Liver (tissue), 3 donors: ENCODE results near the gene TP53I13.

Source experiments
- CTCF ChIP-seq: fragments of 150-350 bp; IDR thresholded peaks from 2 replicates; pipeline ENCODE4 v1.5.1; 2017; ENCODE audit warnings: improper control_type of control experiment, low read depth, low read length; ENCODE audit not compliant: missing input control
- EGR1 ChIP-seq, 2 donors: IDR thresholded peaks; 2 replicates each; pipeline ENCODE4 v1.6.1; 2016 to 2018; ENCODE audit warnings: antibody characterized with exemption in 2 of 2, low read depth in 2 of 2
- FOXA1 ChIP-seq: IDR thresholded peaks from 2 replicates; pipeline ENCODE4 v1.6.1; 2016; ENCODE audit warnings: antibody characterized with exemption
- FOXA2 ChIP-seq: IDR thresholded peaks from 2 replicates; pipeline ENCODE4 v1.6.1; 2016; ENCODE audit warnings: antibody characterized with exemption
- GABPA ChIP-seq, 2 donors: IDR thresholded peaks in 1 of 2; conservative IDR thresholded peaks in 1 of 2; 2 replicates each; pipeline ENCODE4 v1.6.1; 2016; ENCODE audit warnings: antibody characterized with exemption in 2 of 2, mild to moderate bottlenecking in 1 of 2, moderate library complexity in 1 of 2
- JUND ChIP-seq, 2 donors: IDR thresholded peaks; 2 replicates each; pipeline ENCODE4 v1.6.1; 2016; ENCODE audit warnings: antibody characterized with exemption in 2 of 2
- MAX ChIP-seq: IDR thresholded peaks from 2 replicates; pipeline ENCODE4 v1.6.1; 2016; ENCODE audit warnings: antibody characterized with exemption
- NR2F2 ChIP-seq: IDR thresholded peaks from 2 replicates; pipeline ENCODE4 v1.6.1; 2016; ENCODE audit warnings: antibody characterized with exemption
- REST ChIP-seq: IDR thresholded peaks from 2 replicates; pipeline ENCODE4 v1.6.1; 2016; ENCODE audit warnings: antibody characterized with exemption, mild to moderate bottlenecking
- RXRA ChIP-seq, 2 donors: IDR thresholded peaks; 2 replicates each; pipeline ENCODE4 v1.6.1; 2017 to 2018; ENCODE audit warnings: antibody characterized with exemption in 2 of 2, mild to moderate bottlenecking in 1 of 2
- TAF1 ChIP-seq: conservative IDR thresholded peaks from 2 replicates; pipeline ENCODE4 v1.6.1; 2016; ENCODE audit warnings: antibody characterized with exemption, mild to moderate bottlenecking
- YY1 ChIP-seq: IDR thresholded peaks from 2 replicates; pipeline ENCODE4 v1.6.1; 2016; ENCODE audit warnings: antibody characterized with exemption, mild to moderate bottlenecking
- donor health status: healthy.
- donor health status: healthy.

- TF ChIP-seq CTCF: no peak
- TF ChIP-seq YY1: no peak
- TF ChIP-seq MAX: no peak
- no peak for TF ChIP-seq TAF1
- no peak for TF ChIP-seq EGR1 (IDR thresholded peaks at IDR 0.05; ENCODE audit: low read depth in 2 of 2)
- TF ChIP-seq RXRA (IDR thresholded peaks at IDR 0.05): no peak
- no peak for TF ChIP-seq REST
- TF ChIP-seq FOXA2: no peak
- no peak for TF ChIP-seq FOXA1
- TF ChIP-seq JUND (IDR thresholded peaks at IDR 0.05): no peak
- no peak for TF ChIP-seq GABPA (IDR thresholded peaks at IDR 0.05 in 1 of 2, conservative IDR thresholded peaks at IDR 0.05 in 1 of 2)
- TF ChIP-seq NR2F2: no peak
These were observed 46.0 kb downstream of the TP53I13 start for GRCh38 chr17:29614349-29615047.
